CD14-positive monocyte (primary cell): ENCODE results near the gene SRCAP. TPM values are rescaled to one million over a fixed set of nuclear protein-coding genes. Genes with fewer than 3 reads are reported as not detected.

Source experiments
- DNase-seq, 3 donors: peaks; one replicate each; pipeline ENCODE4 v3.0.0-alpha.2; 2011 to 2022
- H2AFZ ChIP-seq: 2 replicates; pipeline ENCODE4 v1.6.0; 2012; ENCODE audit warnings: mild to moderate bottlenecking, low read depth, low read length, inconsistent platforms; ENCODE audit not compliant: insufficient read depth, poor library complexity, severe bottlenecking
- H3K27ac ChIP-seq, 2 donors: 1 replicate in 1 of 2; 2 replicates in 1 of 2; pipeline ENCODE4 v1.5.1; 2012 to 2013; ENCODE audit warnings: low read length in 2 of 2, control low read depth in 1 of 2, inconsistent platforms in 1 of 2, low read depth in 1 of 2, mild to moderate bottlenecking in 1 of 2
- H3K27me3 ChIP-seq, 2 donors: one replicate each; pipeline versions ENCODE4 v1.6.0 to v1.6.1; 2011 to 2013; ENCODE audit warnings: low read length in 2 of 2; ENCODE audit not compliant: control insufficient read depth in 2 of 2, insufficient read depth in 2 of 2
- H3K36me3 ChIP-seq, 2 donors: replicated peaks in 1 of 2; 1 replicate in 1 of 2; 2 replicates in 1 of 2; pipeline versions ENCODE4 v1.5.1 to v1.6.1; 2012 to 2013; ENCODE audit warnings: low read length in 2 of 2, control low read depth in 1 of 2, inconsistent platforms in 1 of 2, mild to moderate bottlenecking in 1 of 2; ENCODE audit not compliant: insufficient read depth in 2 of 2, control insufficient read depth in 1 of 2
- H3K4me1 ChIP-seq, 2 donors: 1 replicate in 1 of 2; 2 replicates in 1 of 2; pipeline versions ENCODE4 v1.5.1 to v1.6.1; 2012 to 2013; ENCODE audit warnings: low read length in 2 of 2, control low read depth in 1 of 2, inconsistent platforms in 1 of 2, mild to moderate bottlenecking in 1 of 2, moderate library complexity in 1 of 2; ENCODE audit not compliant: insufficient read depth in 2 of 2, control insufficient read depth in 1 of 2
- H3K4me2 ChIP-seq: replicated peaks from 2 replicates; pipeline ENCODE3; 2012; ENCODE audit warnings: low read length, moderate library complexity, mild to moderate bottlenecking; ENCODE audit not compliant: poor library complexity, severe bottlenecking; ENCODE audit errors: extremely low read depth
- H3K4me3 ChIP-seq, 3 experiments: fragments of 200-600 bp in 1 of 3; sonication (generic) in 1 of 3; replicated peaks in 1 of 3; 1 replicate in 2 of 3; 2 replicates in 1 of 3; pipeline ENCODE4 v1.5.1; 2011 to 2013; ENCODE audit warnings: low read length in 3 of 3, mild to moderate bottlenecking in 3 of 3, control low read depth in 2 of 3, low read depth in 2 of 3, inconsistent platforms in 1 of 3, moderate library complexity in 1 of 3
- H3K79me2 ChIP-seq: 2 replicates; pipeline ENCODE4 v1.6.0; 2012; ENCODE audit warnings: mild to moderate bottlenecking, control low read depth, inconsistent platforms, low read length, moderate library complexity; ENCODE audit not compliant: insufficient read depth
- H3K9ac ChIP-seq: 2 replicates; pipeline ENCODE4 v1.6.0; 2017; ENCODE audit warnings: low read length, mild to moderate bottlenecking; ENCODE audit not compliant: insufficient read depth, poor library complexity, severe bottlenecking
- H3K9me3 ChIP-seq, 2 donors: replicated peaks in 1 of 2; 1 replicate in 1 of 2; 2 replicates in 1 of 2; pipeline versions ENCODE4 v1.5.1 to v1.6.1; 2012 to 2013; ENCODE audit warnings: low read length in 2 of 2, control low read depth in 1 of 2; ENCODE audit not compliant: control insufficient read depth in 1 of 2, insufficient read depth in 1 of 2
- H4K20me1 ChIP-seq: 2 replicates; pipeline ENCODE4 v1.6.0; 2012; ENCODE audit warnings: mild to moderate bottlenecking, low read length, control low read depth, moderate library complexity; ENCODE audit not compliant: insufficient read depth
- H3K27ac Mint-ChIP-seq, 7 donors: one replicate each; pipeline ENCODE4 v1.8.0; 2020; ENCODE audit warnings: mild to moderate bottlenecking in 7 of 7, mixed read lengths in 7 of 7, moderate library complexity in 6 of 7, inconsistent platforms in 2 of 7
- H3K27me3 Mint-ChIP-seq, 3 donors: one replicate each; pipeline ENCODE4 v1.8.0; 2021 to 2022; ENCODE audit warnings: low read depth in 3 of 3, mild to moderate bottlenecking in 3 of 3, mixed read lengths in 3 of 3, moderate library complexity in 3 of 3, inconsistent platforms in 1 of 3
- H3K36me3 Mint-ChIP-seq, 2 donors: one replicate each; pipeline ENCODE4 v1.8.0; 2020; ENCODE audit warnings: mixed read lengths in 2 of 2, inconsistent platforms in 1 of 2, mild to moderate bottlenecking in 1 of 2
- H3K4me1 Mint-ChIP-seq: one replicate; pipeline ENCODE4 v1.8.0; 2020; ENCODE audit warnings: mild to moderate bottlenecking, mixed read lengths
- H3K4me3 Mint-ChIP-seq, 2 donors: one replicate each; pipeline ENCODE4 v1.8.0; 2020; ENCODE audit warnings: mild to moderate bottlenecking in 2 of 2, mixed read lengths in 2 of 2, moderate library complexity in 1 of 2
- H3K9me3 Mint-ChIP-seq, 7 donors: one replicate each; pipeline ENCODE4 v1.8.0; 2020 to 2022; ENCODE audit warnings: mixed read lengths in 7 of 7, mild to moderate bottlenecking in 6 of 7, moderate library complexity in 6 of 7, inconsistent platforms in 2 of 7
- WGBS: methylation state at CpG from one replicate; pipeline ENCODE4 v1.1.5; 2013; ENCODE audit warnings: missing lambda C conversion rate; ENCODE audit not compliant: insufficient coverage; 5-methylcytosine and 5-hydroxymethylcytosine counted together
- intact Hi-C, 2 donors: fragments of 100-400 bp; cut with micrococcal nuclease; formaldehyde crosslinking; loops; one replicate each; pipeline versions ENCODE4 v1.15.0 to v1.15.1; 2023
- polyA plus RNA-seq, 3 donors: library from polyadenylated mRNA; depleted of rRNA in 1 of 3; unstranded in 2 of 3; stranded (reverse) in 1 of 3; fragments of 300-500 nt in 2 of 3; fragments of >200 nt in 1 of 3; fragmentation: Illumina TruSeq in 2 of 3; gene quantifications; 1 replicate in 2 of 3; 2 replicates in 1 of 3; pipeline ENCODE4 v1.2.3, GENCODE V29; 2012 to 2021
- TF ChIP-seq, protein P1 (sequence below): fragments of 200-600 bp; IDR thresholded peaks from one replicate; pipeline ENCODE4 v1.8.0; 2022; ENCODE audit warnings: antibody characterized with exemption, mild to moderate bottlenecking

SRCAP gene
- polyA plus RNA-seq, 3 donors = 3.0 to 16.0 (median 6.3) TPM

DNA sequence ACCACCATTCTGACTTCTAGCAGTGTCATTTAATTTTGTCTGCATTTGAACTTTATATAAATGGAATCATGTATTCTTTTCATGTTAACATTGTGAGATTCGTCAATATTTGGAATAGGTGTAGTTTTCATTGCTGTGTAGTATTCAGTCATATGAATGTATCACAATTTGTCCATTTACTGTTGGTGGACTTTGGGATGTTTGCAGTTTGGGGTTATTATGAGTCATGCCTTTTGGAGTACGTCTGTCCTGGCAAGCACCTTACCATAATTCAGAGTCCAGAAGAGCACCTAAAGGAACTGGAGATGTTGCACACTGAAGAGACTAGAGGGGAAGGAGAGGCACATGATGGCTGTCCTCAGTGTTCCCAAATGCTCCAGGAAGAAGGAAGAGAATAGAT is 46.1 kb downstream of the SRCAP start:
- Histone ChIP-seq H3K79me2 (peaks cover 17% of the 10 kb centered on the region), H3K4me2 (no peak overlapping the region), H3K36me3 (peaks cover 33 to 55% of the 10 kb centered on the region in 2 donors), H3K4me3 (no peak overlapping the region), H2AFZ (no peak overlapping the region), H3K9me3 (no peaks in the 10 kb centered on the region), H4K20me1 (peaks cover 7% of the 10 kb centered on the region), H3K27me3 (no peaks in the 10 kb centered on the region), H3K9ac (no peak overlapping the region), H3K4me1 (peaks cover 23 to 24% of the 10 kb centered on the region in 2 donors), H3K27ac (no peak overlapping the region)
- no peaks in the 10 kb centered on the region for H3K27me3 Mint-ChIP-seq
- intact Hi-C loops = loop anchor here (5.0 kb wide), 2 partner anchors 33 to 43 kb away; no protein-coding TSS in a partner anchor
- WGBS = 100% methylated on average over 1 of the region's 2 CpGs
- no peak overlapping the region for H3K4me3 Mint-ChIP-seq
- H3K9me3 Mint-ChIP-seq = peaks cover 0 to 1% (median 0%) of the 10 kb centered on the region in 7 donors
- H3K27ac Mint-ChIP-seq = no peak overlapping the region
- no peak for DNase-seq
- TF ChIP-seq, protein P1, sequence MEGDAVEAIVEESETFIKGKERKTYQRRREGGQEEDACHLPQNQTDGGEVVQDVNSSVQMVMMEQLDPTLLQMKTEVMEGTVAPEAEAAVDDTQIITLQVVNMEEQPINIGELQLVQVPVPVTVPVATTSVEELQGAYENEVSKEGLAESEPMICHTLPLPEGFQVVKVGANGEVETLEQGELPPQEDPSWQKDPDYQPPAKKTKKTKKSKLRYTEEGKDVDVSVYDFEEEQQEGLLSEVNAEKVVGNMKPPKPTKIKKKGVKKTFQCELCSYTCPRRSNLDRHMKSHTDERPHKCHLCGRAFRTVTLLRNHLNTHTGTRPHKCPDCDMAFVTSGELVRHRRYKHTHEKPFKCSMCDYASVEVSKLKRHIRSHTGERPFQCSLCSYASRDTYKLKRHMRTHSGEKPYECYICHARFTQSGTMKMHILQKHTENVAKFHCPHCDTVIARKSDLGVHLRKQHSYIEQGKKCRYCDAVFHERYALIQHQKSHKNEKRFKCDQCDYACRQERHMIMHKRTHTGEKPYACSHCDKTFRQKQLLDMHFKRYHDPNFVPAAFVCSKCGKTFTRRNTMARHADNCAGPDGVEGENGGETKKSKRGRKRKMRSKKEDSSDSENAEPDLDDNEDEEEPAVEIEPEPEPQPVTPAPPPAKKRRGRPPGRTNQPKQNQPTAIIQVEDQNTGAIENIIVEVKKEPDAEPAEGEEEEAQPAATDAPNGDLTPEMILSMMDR = no peak
- H3K4me1 Mint-ChIP-seq = peaks cover 26% of the 10 kb centered on the region
- H3K36me3 Mint-ChIP-seq = peaks cover 46 to 60% of the 10 kb centered on the region in 2 donors

GRCh38 chr16:30746638-30747175 is 47.7 kb downstream of the SRCAP start:
- Mint-ChIP-seq H3K9me3 (no peaks in the 10 kb centered on the region), H3K27me3 (no peaks in the 10 kb centered on the region), H3K27ac (peak overlapping the region in 5 of 7 donors; percentile 7 to 82 (median 76)), H3K36me3 (peaks cover 45 to 59% of the 10 kb centered on the region in 2 donors), H3K4me3 (no peak overlapping the region), H3K4me1 (peaks cover 27% of the 10 kb centered on the region)
- H3K9ac ChIP-seq = no peak overlapping the region
- no peak overlapping the region for H3K4me3 ChIP-seq
- peak overlapping the region in 1 of 2 donors; percentile 88 for H3K27ac ChIP-seq
- H3K4me1 ChIP-seq = peaks cover 23 to 24% of the 10 kb centered on the region in 2 donors
- peaks cover 29% of the 10 kb centered on the region for H3K79me2 ChIP-seq
- no peaks in the 10 kb centered on the region for H4K20me1 ChIP-seq
- no peak overlapping the region for H2AFZ ChIP-seq
- no peaks in the 10 kb centered on the region for H3K27me3 ChIP-seq
- H3K36me3 ChIP-seq = peaks cover 37 to 59% of the 10 kb centered on the region in 2 donors
- no peak overlapping the region for H3K4me2 ChIP-seq
- peak in 2 of 3 donors; percentile 33 to 42 for DNase-seq
- WGBS = 98% methylated on average over 6 of the region's 9 CpGs
- intact Hi-C loops = loop anchor here (5.0 kb wide), 2 partner anchors 34 to 44 kb away; no protein-coding TSS in a partner anchor
- H3K9me3 ChIP-seq = no peaks in the 10 kb centered on the region
- TF ChIP-seq, protein P1 = no peak
